Body of pancreas (tissue), 4 donors: Measurements from ENCODE around the gene THSD7B. TPM values are rescaled to one million over a fixed set of nuclear protein-coding genes. Genes with fewer than 3 reads are reported as not detected.

ENCODE experiments used
- ATAC-seq: fragments of 150-250 bp; one replicate; pipeline ENCODE4 v1.9.1; 2016
- DNase-seq, 4 donors: peaks; one replicate each; pipeline ENCODE4 v3.0.0-alpha.2; 2019
- H3K27ac ChIP-seq, 4 donors: fragments of 200-600 bp; sonication (generic); 1 replicate in 3 of 4; 2 replicates in 1 of 4; pipeline versions ENCODE4 v1.5.1 to v1.6.1; 2016 to 2019; ENCODE audit warnings: mild to moderate bottlenecking in 1 of 4, mixed read lengths in 1 of 4, moderate library complexity in 1 of 4
- H3K27me3 ChIP-seq, 2 donors: fragments of 200-600 bp; sonication (generic); one replicate each; pipeline ENCODE4 v1.6.0; 2016; ENCODE audit warnings: mild to moderate bottlenecking in 1 of 2
- H3K36me3 ChIP-seq, 2 donors: fragments of 200-600 bp; sonication (generic); replicated peaks in 1 of 2; 2 replicates each; pipeline ENCODE4 v1.5.1; 2016; ENCODE audit warnings: low read depth in 2 of 2; ENCODE audit not compliant: insufficient read depth in 1 of 2
- H3K4me1 ChIP-seq: fragments of 200-600 bp; sonication (generic); one replicate; pipeline ENCODE4 v1.6.0; 2016
- H3K4me3 ChIP-seq, 2 donors: fragments of 200-600 bp; sonication (generic); 1 replicate in 1 of 2; 2 replicates in 1 of 2; pipeline ENCODE4 v1.5.1; 2016 to 2019
- H3K9me3 ChIP-seq, 3 donors: fragments of 200-600 bp; sonication (generic); 1 replicate in 2 of 3; 2 replicates in 1 of 3; pipeline ENCODE4 v1.5.1; 2016
- CTCF ChIP-seq, 7 experiments: fragments of 450-650 bp in 4 of 7; fragments of 200-600 bp in 3 of 7; sonication (generic) in 3 of 7; IDR thresholded peaks; one replicate each; pipeline ENCODE4 v1.5.1; 2016 to 2019; ENCODE audit warnings: antibody characterized with exemption in 7 of 7
- POLR2A ChIP-seq, 3 donors: fragments of 450-650 bp; IDR thresholded peaks; one replicate each; pipeline ENCODE4 v1.6.1; 2016; ENCODE audit warnings: antibody characterized with exemption in 3 of 3, mild to moderate bottlenecking in 2 of 3
- WGBS, 2 donors: methylation state at CpG; one replicate each; pipeline ENCODE4 v1.1.5; 2017; 5-methylcytosine and 5-hydroxymethylcytosine counted together
- intact Hi-C: fragments of 100-400 bp; cut with DNase I; formaldehyde crosslinking; loops from one replicate; pipeline ENCODE4 v1.15.1; 2023
- total RNA-seq, 2 donors: library from RNA; depleted of rRNA; stranded (reverse); fragments of >200 nt; gene quantifications; one replicate each; pipeline ENCODE4 v1.1.0, GENCODE V29; 2016

THSD7B gene
- total RNA-seq, 2 donors from 2014 or later = 0.26 to 0.33 TPM

GRCh38 chr2:137199751-137200150 is 434.4 kb downstream of the THSD7B start:
- DNase-seq = no peak
- H3K4me3 ChIP-seq = no peak overlapping the region
- no peak overlapping the region for H3K27ac ChIP-seq
- H3K36me3 ChIP-seq = no peaks in the 10 kb centered on the region
- intact Hi-C loops = no loop called here
- no peak for TF ChIP-seq CTCF (IDR thresholded peaks at IDR 0.05)
- TF ChIP-seq POLR2A (IDR thresholded peaks at IDR 0.05) = no peak
- H3K27me3 ChIP-seq = no peaks in the 10 kb centered on the region
- H3K4me1 ChIP-seq = no peaks in the 10 kb centered on the region
- H3K9me3 ChIP-seq = no peaks in the 10 kb centered on the region
- WGBS, 2 donors = 37 to 59% methylated on average over 1 of the region's 1 CpG
- no peak for ATAC-seq

DNA sequence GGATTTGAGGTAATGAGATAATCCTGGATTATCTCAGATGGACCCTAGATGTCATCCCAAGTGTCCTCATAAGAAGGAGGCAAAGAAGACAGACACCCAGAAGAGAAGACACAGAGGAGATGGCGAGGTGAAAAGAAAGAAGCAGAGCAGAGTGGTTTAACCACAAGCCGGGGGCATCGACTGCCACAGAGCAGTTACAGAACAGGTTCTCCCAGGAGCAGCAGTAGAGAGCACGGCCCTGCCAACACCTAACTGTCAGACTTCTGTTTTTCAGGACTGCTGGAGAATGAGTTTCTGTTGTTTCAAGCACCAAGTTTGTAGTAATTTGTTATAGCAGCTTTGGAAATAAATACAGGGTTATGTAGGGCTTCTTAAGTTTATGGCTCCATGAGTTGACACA is 437.0 kb downstream of the THSD7B start:
- Histone ChIP-seq H3K9me3 (no peaks in the 10 kb centered on the region), H3K36me3 (no peaks in the 10 kb centered on the region), H3K4me3 (no peak overlapping the region), H3K4me1 (no peaks in the 10 kb centered on the region), H3K27ac (no peak overlapping the region), H3K27me3 (no peaks in the 10 kb centered on the region)
- ATAC-seq (no peak), DNase-seq (no peak)
- intact Hi-C loops = no loop called here
- WGBS, 2 donors = 10 to 21% methylated on average over 4 of the region's 4 CpGs
- TF ChIP-seq POLR2A (IDR thresholded peaks at IDR 0.05) = no peak

GRCh38 chr2:137205324-137205723 is 440.0 kb downstream of the THSD7B start:
- TF ChIP-seq CTCF (IDR thresholded peaks at IDR 0.05) = no peak
- no peak for TF ChIP-seq POLR2A (IDR thresholded peaks at IDR 0.05)
- H3K36me3 ChIP-seq = no peaks in the 10 kb centered on the region
- 42 to 60% methylated on average over 3 of the region's 3 CpGs for WGBS, 2 donors
- H3K27me3 ChIP-seq = no peaks in the 10 kb centered on the region
- no peak overlapping the region for H3K4me3 ChIP-seq
- H3K9me3 ChIP-seq = no peaks in the 10 kb centered on the region
- H3K4me1 ChIP-seq = no peaks in the 10 kb centered on the region
- H3K27ac ChIP-seq = no peak overlapping the region
- no peak for ATAC-seq
- no peak for DNase-seq
- intact Hi-C loops = no loop called here

- Histone ChIP-seq H3K4me1 (no peaks in the 10 kb centered on the region), H3K9me3 (no peaks in the 10 kb centered on the region), H3K27ac (no peak overlapping the region), H3K4me3 (no peak overlapping the region), H3K27me3 (no peaks in the 10 kb centered on the region), H3K36me3 (no peaks in the 10 kb centered on the region)
- ATAC-seq (no peak), DNase-seq (no peak)
- WGBS, 2 donors = 53 to 69% methylated on average over 3 of the region's 3 CpGs
- intact Hi-C loops = no loop called here
- TF ChIP-seq POLR2A (IDR thresholded peaks at IDR 0.05) (no peak), CTCF (IDR thresholded peaks at IDR 0.05) (no peak)
Observed at GRCh38 chr2:137206069-137206468, 440.7 kb downstream of the THSD7B start.

- DNase-seq (no peak), ATAC-seq (no peak)
- H3K27me3 ChIP-seq = no peaks in the 10 kb centered on the region
- H3K4me1 ChIP-seq = no peaks in the 10 kb centered on the region
- H3K9me3 ChIP-seq = no peaks in the 10 kb centered on the region
- intact Hi-C loops = no loop called here
- no peaks in the 10 kb centered on the region for H3K36me3 ChIP-seq
- WGBS, 2 donors = 23 to 26% methylated on average over 1 of the region's 1 CpG
- no peak for TF ChIP-seq CTCF (IDR thresholded peaks at IDR 0.05)
- no peak for TF ChIP-seq POLR2A (IDR thresholded peaks at IDR 0.05)
- H3K27ac ChIP-seq = no peak overlapping the region
- H3K4me3 ChIP-seq = no peak overlapping the region
Observed at GRCh38 chr2:137207030-137207429, 441.7 kb downstream of the THSD7B start.
